Neural crest cell (in vitro differentiated cells): Measurements from ENCODE around the gene ATG7. TPM values are rescaled to one million over a fixed set of nuclear protein-coding genes. Genes with fewer than 3 reads are reported as not detected.

ENCODE experiments used
- DNase-seq: peaks from one replicate; pipeline ENCODE4 v3.0.0; 2021; ENCODE audit warnings: low read depth, mixed read lengths, low spot score
- H3K27ac Mint-ChIP-seq: one replicate; pipeline ENCODE4 v1.8.0; 2021; ENCODE audit warnings: mild to moderate bottlenecking, mixed read lengths; ENCODE audit not compliant: unreplicated experiment
- H3K27me3 Mint-ChIP-seq: 2 replicates; pipeline ENCODE4 v1.8.0; 2021; ENCODE audit warnings: low read depth, mild to moderate bottlenecking, mixed read lengths
- H3K36me3 Mint-ChIP-seq: 2 replicates; pipeline ENCODE4 v1.8.0; 2021; ENCODE audit warnings: low read depth, mild to moderate bottlenecking, mixed read lengths
- H3K4me1 Mint-ChIP-seq: 2 replicates; pipeline ENCODE4 v1.8.0; 2021; ENCODE audit warnings: mixed read lengths
- H3K4me3 Mint-ChIP-seq: one replicate; pipeline ENCODE4 v1.8.0; 2021; ENCODE audit warnings: mild to moderate bottlenecking, mixed read lengths
- H3K9me3 Mint-ChIP-seq: 2 replicates; pipeline ENCODE4 v1.8.0; 2021; ENCODE audit warnings: mixed read lengths
- CTCF ChIP-seq: fragments of 200-600 bp; sonication (generic); conservative IDR thresholded peaks from 2 replicates; pipeline ENCODE4 v1.5.0; 2021; ENCODE audit warnings: antibody characterized with exemption, mild to moderate bottlenecking
- total RNA-seq: library from RNA; stranded (reverse); gene quantifications from 2 replicates; pipeline ENCODE4 v1.2.1, GENCODE V29; 2021

Gene ATG7
- total RNA-seq, 1 donor from 2014 or later = 29.6 TPM

GRCh38 chr3:11560746-11561145 lies 288.5 kb downstream of the ATG7 start:
- no peaks in the 10 kb centered on the region for H3K9me3 Mint-ChIP-seq
- H3K27ac Mint-ChIP-seq = no peak overlapping the region
- peaks cover 51% of the 10 kb centered on the region for H3K4me1 Mint-ChIP-seq
- no peak for DNase-seq
- no peak for TF ChIP-seq CTCF
- H3K36me3 Mint-ChIP-seq = peaks cover 16% of the 10 kb centered on the region
- peak overlapping the region; percentile 71 for H3K4me3 Mint-ChIP-seq
- H3K27me3 Mint-ChIP-seq = no peaks in the 10 kb centered on the region

GRCh38 chr3:11562277-11562881 lies 290.2 kb downstream of the ATG7 start:
- no peak for TF ChIP-seq CTCF
- Mint-ChIP-seq H3K9me3 (no peaks in the 10 kb centered on the region), H3K4me1 (peaks cover 44% of the 10 kb centered on the region), H3K27me3 (no peaks in the 10 kb centered on the region), H3K36me3 (peaks cover 22% of the 10 kb centered on the region), H3K4me3 (no peak overlapping the region), H3K27ac (no peak overlapping the region)
- no peak for DNase-seq

- no peaks in the 10 kb centered on the region for H3K27me3 Mint-ChIP-seq
These were observed 291.1 kb downstream of the ATG7 start for GRCh38 chr3:11563159-11563864.

GRCh38 chr3:11563865-11564185 lies 291.6 kb downstream of the ATG7 start:
- no peak for TF ChIP-seq CTCF
- H3K27me3 Mint-ChIP-seq = no peaks in the 10 kb centered on the region
- peak overlapping the region; percentile 74 for H3K4me3 Mint-ChIP-seq
- no peaks in the 10 kb centered on the region for H3K9me3 Mint-ChIP-seq
- peaks cover 25% of the 10 kb centered on the region for H3K36me3 Mint-ChIP-seq
- no peak for DNase-seq
- peaks cover 41% of the 10 kb centered on the region for H3K4me1 Mint-ChIP-seq
- peak overlapping the region; percentile 35 for H3K27ac Mint-ChIP-seq

More at GRCh38 chr3:11563159-11563864, 291.1 kb downstream of the ATG7 start:
- H3K4me1 Mint-ChIP-seq = peaks cover 41% of the 10 kb centered on the region
- no peak for TF ChIP-seq CTCF
- DNase-seq = no peak
- peak overlapping the region; percentile 74 for H3K4me3 Mint-ChIP-seq
- H3K27ac Mint-ChIP-seq = peak overlapping the region; percentile 35
- H3K36me3 Mint-ChIP-seq = peaks cover 25% of the 10 kb centered on the region
- H3K9me3 Mint-ChIP-seq = no peaks in the 10 kb centered on the region

GRCh38 chr3:11564577-11565001 lies 292.4 kb downstream of the ATG7 start:
- Mint-ChIP-seq H3K36me3 (peaks cover 25% of the 10 kb centered on the region), H3K9me3 (no peaks in the 10 kb centered on the region), H3K4me3 (no peak overlapping the region), H3K27me3 (no peaks in the 10 kb centered on the region), H3K4me1 (peaks cover 39% of the 10 kb centered on the region), H3K27ac (no peak overlapping the region)
- no peak for TF ChIP-seq CTCF
- DNase-seq = no peak
